Occipital lobe (tissue), 2 donors: ENCODE results near the gene GGNBP2. TPM values are rescaled to one million over a fixed set of nuclear protein-coding genes. Genes with fewer than 3 reads are reported as not detected.
A peak's percentile ranks its signal among the peaks of the same experiment; 100 is the strongest.

Experiments
- DNase-seq: peaks from one replicate; lab custom pipeline; 2025; lab: John Stamatoyannopoulos, UW
- total RNA-seq: library from RNA; depleted of rRNA; stranded (reverse); fragments of >200 nt; gene quantifications from one replicate; pipeline ENCODE4 v1.2.3, GENCODE V29; 2014

The GGNBP2 gene
- total RNA-seq, 1 donor from 2014 or later = 60.7 TPM

GRCh38 chr17:36553459-36553858 lies 8.7 kb downstream of the GGNBP2 start:
- DNase-seq = no peak

GRCh38 chr17:36566081-36566480 lies 21.4 kb downstream of the GGNBP2 start:
- DNase-seq = no peak

- no peak for DNase-seq
Measured at GRCh38 chr17:36575028-36575427, 30.3 kb downstream of the GGNBP2 start.

GRCh38 chr17:36576793-36577192 lies 32.1 kb downstream of the GGNBP2 start:
- no peak for DNase-seq

- DNase-seq = no peak
Measured at GRCh38 chr17:36578671-36579070, 34.0 kb downstream of the GGNBP2 start.

- no peak for DNase-seq
Measured at GRCh38 chr17:36583787-36584186, 39.1 kb downstream of the GGNBP2 start.

- no peak for DNase-seq
Measured at GRCh38 chr17:36586138-36586537, 41.4 kb downstream of the GGNBP2 start.

- DNase-seq = no peak
Measured at GRCh38 chr17:36590082-36590481, 45.4 kb downstream of the GGNBP2 start.

GRCh38 chr17:36591434-36592315 lies 47.0 kb downstream of the GGNBP2 start, which contains the start of gene DHRS11:
Gene DHRS11, plus strand, starts transcription at chr17:36591879. Its CDS starts 131 bp downstream, at chr17:36592010.
- DNase-seq = peak; percentile 84

GRCh38 chr17:36592316-36592715 lies 47.6 kb downstream of the GGNBP2 start:
- DNase-seq = no peak

- DNase-seq = no peak
Measured at GRCh38 chr17:36592716-36593321, 48.1 kb downstream of the GGNBP2 start.

GRCh38 chr17:36593656-36594316 lies 49.1 kb downstream of the GGNBP2 start:
- DNase-seq = no peak

- DNase-seq = no peak
Measured at GRCh38 chr17:36594626-36595401, 50.1 kb downstream of the GGNBP2 start.

GRCh38 chr17:36597226-36597625 lies 52.5 kb downstream of the GGNBP2 start:
- no peak for DNase-seq

GRCh38 chr17:36597866-36598777 lies 53.4 kb downstream of the GGNBP2 start:
- no peak for DNase-seq

GRCh38 chr17:36598951-36599401 lies 54.3 kb downstream of the GGNBP2 start:
- DNase-seq = no peak

GRCh38 chr17:36599546-36600250 lies 55.0 kb downstream of the GGNBP2 start:
- no peak for DNase-seq

- no peak for DNase-seq
Measured at GRCh38 chr17:36600465-36600864, 55.7 kb downstream of the GGNBP2 start.

GRCh38 chr17:36600936-36601302 lies 56.2 kb downstream of the GGNBP2 start:
- DNase-seq = no peak
